ENCODE measurements around the gene TRAPPC2L. TPM values are rescaled to one million over a fixed set of nuclear protein-coding genes. Genes with fewer than 3 reads are reported as not detected.

The TRAPPC2L gene
- total and polyA plus RNA-seq, 2 donors: 49.1 to 54.1 TPM

DNA sequence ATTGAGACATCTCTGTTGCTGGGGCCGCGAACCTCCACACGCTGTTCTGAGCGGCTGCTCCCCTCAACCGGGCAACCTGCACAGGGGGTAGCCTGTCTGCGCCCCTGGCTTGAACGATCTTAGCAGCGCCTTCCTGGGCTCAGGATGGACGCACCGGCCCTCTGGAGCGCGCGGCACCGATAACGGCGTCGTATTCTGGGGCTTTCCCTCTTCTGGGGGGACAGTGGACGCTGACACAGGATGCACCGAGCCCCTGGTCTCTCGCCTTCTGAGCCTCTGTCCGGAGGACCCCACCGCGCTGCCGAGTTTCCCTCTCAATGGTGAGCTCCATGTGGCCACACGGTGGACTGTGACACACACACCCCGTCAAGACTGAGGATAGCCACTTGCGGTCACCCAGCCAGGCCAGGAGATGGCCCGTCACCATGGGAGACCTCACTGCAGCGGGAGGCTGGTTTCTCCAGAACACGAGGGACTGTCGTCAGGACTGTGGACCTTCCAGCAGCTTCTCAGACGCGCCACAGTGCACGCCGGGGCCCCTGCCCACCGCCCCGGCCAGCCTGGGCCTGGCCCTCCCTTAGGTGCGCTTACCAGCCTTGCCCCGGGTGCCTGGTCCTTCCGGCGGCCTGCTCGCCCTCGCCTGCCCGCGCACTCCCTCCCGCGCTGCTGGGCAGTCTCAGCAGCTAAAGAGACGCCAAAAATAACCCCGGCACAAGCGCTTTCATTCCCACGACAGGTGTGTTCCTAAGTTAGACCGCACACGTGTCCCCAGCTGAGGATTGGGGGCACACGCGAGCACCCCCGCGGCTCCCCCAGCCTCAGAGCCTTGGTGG is 39.5 kb downstream of the TRAPPC2L start:
- no peak for DNase-seq (ENCODE audit: low read depth in 6 of 9, low spot score in 9 of 9)
- Histone ChIP-seq H3K27me3 (ENCODE audit: control insufficient read depth in 2 of 2, insufficient read depth in 1 of 2, low read length in 1 of 2) (no peaks in the 10 kb centered on the region), H3K9me3 (ENCODE audit: control insufficient read depth in 2 of 2, insufficient read depth in 1 of 2, low read length in 1 of 2) (peaks cover 11 to 40% of the 10 kb centered on the region in 2 donors), H3K27ac (ENCODE audit: low read depth in 1 of 2, low read length in 1 of 2) (no peak overlapping the region), H3K4me3 (ENCODE audit: low read length in 2 of 2) (no peak overlapping the region), H3K36me3 (ENCODE audit: control insufficient read depth in 2 of 2, insufficient read depth in 2 of 2, low read length in 1 of 2) (peaks cover 95 to 97% of the 10 kb centered on the region in 2 donors), H3K4me1 (ENCODE audit: control insufficient read depth in 2 of 2, insufficient read depth in 2 of 2, low read length in 2 of 2) (peaks cover 0 to 3% of the 10 kb centered on the region in 2 donors)
- WGBS: 98% methylated on average over 57 of the region's 57 CpGs

DNA sequence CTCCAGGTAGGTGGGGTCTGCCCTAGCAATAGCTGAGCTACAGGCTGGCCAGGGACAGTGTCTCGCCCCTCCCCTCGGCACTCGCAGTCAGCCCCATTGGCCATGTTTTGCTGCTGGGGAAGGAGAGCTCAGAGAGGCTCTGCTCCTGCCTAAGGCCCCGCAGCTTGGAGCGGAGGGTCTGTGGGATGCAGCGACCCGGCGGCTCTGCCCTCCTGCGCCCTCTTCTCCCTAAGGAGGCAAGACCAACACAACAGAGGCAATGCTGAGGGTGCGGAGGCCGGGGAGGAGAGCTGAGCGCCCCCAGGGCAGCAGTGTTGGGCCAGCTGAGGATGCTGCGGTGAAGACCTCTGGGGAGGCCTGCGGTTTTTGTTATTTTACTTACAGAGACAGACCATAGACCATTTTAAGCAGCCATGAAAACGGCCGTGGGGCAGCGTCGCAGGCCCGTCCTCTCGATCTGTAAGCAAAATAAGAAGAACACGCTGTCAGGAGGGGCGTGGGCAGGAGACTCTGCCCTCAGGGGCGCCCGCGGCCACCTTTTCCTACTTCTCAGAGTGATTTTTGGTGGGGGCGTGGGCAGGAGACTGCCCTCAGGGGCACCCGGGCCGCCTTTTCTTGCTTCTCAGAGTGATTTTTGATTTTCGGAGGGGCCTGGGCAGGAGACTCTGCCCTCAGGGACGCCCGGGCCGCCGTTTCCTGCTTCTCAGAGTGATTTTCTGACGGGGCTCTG is 40.9 kb downstream of the TRAPPC2L start:
- Histone ChIP-seq H3K4me3 (ENCODE audit: low read length in 2 of 2) (no peak overlapping the region), H3K36me3 (ENCODE audit: control insufficient read depth in 2 of 2, insufficient read depth in 2 of 2, low read length in 1 of 2) (peaks cover 95 to 97% of the 10 kb centered on the region in 2 donors), H3K4me1 (ENCODE audit: control insufficient read depth in 2 of 2, insufficient read depth in 2 of 2, low read length in 2 of 2) (peaks cover 0 to 3% of the 10 kb centered on the region in 2 donors), H3K27ac (ENCODE audit: low read depth in 1 of 2, low read length in 1 of 2) (no peak overlapping the region), H3K27me3 (ENCODE audit: control insufficient read depth in 2 of 2, insufficient read depth in 1 of 2, low read length in 1 of 2) (no peaks in the 10 kb centered on the region), H3K9me3 (ENCODE audit: control insufficient read depth in 2 of 2, insufficient read depth in 1 of 2, low read length in 1 of 2) (peaks cover 1 to 29% of the 10 kb centered on the region in 2 donors)
- no peak for DNase-seq (ENCODE audit: low read depth in 6 of 9, low spot score in 9 of 9)
- 96% methylated on average over 34 of the region's 34 CpGs for WGBS

DNA sequence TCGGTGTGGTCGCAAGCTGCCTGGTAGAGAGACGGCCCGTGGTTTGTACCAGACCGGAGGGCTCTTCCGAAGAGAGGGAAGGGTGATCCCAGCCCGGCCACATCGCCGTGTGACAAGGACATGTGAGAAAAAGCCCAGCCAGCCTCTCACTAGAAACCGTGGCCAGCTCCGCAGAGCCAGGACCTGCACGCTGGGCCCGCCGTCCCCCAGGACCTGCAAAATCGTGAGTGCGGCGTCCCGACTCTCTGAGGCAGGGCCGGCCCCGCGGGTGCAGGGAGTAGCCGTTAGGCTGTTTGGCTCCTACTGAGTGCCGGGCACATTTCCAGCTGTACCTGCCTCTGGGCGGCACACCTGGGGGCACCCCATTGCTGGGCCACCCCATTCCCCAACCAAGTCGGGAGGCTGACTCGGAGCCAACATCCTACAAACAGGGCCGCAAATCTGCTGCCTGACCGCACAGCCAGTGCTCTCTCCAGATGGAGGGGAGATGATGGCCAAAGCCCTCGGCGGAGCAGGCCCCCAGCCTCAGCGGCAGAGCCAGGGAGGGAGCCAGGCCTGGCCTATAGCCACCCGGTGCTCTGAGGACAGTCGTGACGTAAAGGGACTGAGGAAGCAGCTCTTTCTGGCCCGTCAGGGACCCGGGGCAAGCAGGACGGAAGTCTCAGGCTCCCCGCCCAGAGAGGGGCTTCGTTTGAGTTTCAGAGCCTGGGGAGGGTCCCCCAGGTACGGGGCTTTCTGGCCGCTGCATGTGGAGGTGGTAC is 43.2 kb downstream of the TRAPPC2L start:
- WGBS: 95% methylated on average over 41 of the region's 41 CpGs
- DNase-seq (ENCODE audit: low read depth in 6 of 9, low spot score in 9 of 9): no peak
- Histone ChIP-seq H3K4me1 (ENCODE audit: control insufficient read depth in 2 of 2, insufficient read depth in 2 of 2, low read length in 2 of 2) (no peaks in the 10 kb centered on the region), H3K9me3 (ENCODE audit: control insufficient read depth in 2 of 2, insufficient read depth in 1 of 2, low read length in 1 of 2) (peaks cover 1 to 12% of the 10 kb centered on the region in 2 donors), H3K27me3 (ENCODE audit: control insufficient read depth in 2 of 2, insufficient read depth in 1 of 2, low read length in 1 of 2) (no peaks in the 10 kb centered on the region), H3K4me3 (ENCODE audit: low read length in 2 of 2) (no peak overlapping the region), H3K27ac (ENCODE audit: low read depth in 1 of 2, low read length in 1 of 2) (no peak overlapping the region), H3K36me3 (ENCODE audit: control insufficient read depth in 2 of 2, insufficient read depth in 2 of 2, low read length in 1 of 2) (peaks cover 98 to 99% of the 10 kb centered on the region in 2 donors)

DNA sequence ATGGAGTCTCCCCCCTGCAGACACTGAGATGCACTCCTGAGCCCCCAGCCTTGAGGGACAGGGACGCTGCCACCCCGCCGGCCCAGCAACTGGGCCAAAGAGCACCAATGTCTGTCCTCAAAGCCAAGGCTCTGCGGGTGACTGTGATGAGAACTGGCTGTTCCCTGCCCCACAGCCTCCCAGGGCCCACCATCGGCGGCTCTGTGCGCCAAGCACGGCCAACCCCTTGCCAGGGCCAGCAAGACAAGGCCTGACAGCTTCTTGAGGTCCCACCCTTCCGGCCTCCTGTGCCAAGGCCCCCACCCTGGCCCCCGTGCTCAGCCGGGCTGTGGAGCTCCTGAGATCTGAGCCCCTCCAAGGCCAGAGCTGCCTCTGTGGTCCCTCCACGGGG is 43.7 kb downstream of the TRAPPC2L start:
- Histone ChIP-seq H3K27me3 (ENCODE audit: control insufficient read depth in 2 of 2, insufficient read depth in 1 of 2, low read length in 1 of 2) (no peaks in the 10 kb centered on the region), H3K27ac (ENCODE audit: low read depth in 1 of 2, low read length in 1 of 2) (no peak overlapping the region), H3K4me3 (ENCODE audit: low read length in 2 of 2) (no peak overlapping the region), H3K36me3 (ENCODE audit: control insufficient read depth in 2 of 2, insufficient read depth in 2 of 2, low read length in 1 of 2) (peaks cover 95 to 96% of the 10 kb centered on the region in 2 donors), H3K4me1 (ENCODE audit: control insufficient read depth in 2 of 2, insufficient read depth in 2 of 2, low read length in 2 of 2) (peaks cover 0 to under 1% of the 10 kb centered on the region in 2 donors), H3K9me3 (ENCODE audit: control insufficient read depth in 2 of 2, insufficient read depth in 1 of 2, low read length in 1 of 2) (peaks cover 1 to 6% of the 10 kb centered on the region in 2 donors)
- DNase-seq (ENCODE audit: low read depth in 6 of 9, low spot score in 9 of 9): no peak
- WGBS: 96% methylated on average over 12 of the region's 12 CpGs

DNA sequence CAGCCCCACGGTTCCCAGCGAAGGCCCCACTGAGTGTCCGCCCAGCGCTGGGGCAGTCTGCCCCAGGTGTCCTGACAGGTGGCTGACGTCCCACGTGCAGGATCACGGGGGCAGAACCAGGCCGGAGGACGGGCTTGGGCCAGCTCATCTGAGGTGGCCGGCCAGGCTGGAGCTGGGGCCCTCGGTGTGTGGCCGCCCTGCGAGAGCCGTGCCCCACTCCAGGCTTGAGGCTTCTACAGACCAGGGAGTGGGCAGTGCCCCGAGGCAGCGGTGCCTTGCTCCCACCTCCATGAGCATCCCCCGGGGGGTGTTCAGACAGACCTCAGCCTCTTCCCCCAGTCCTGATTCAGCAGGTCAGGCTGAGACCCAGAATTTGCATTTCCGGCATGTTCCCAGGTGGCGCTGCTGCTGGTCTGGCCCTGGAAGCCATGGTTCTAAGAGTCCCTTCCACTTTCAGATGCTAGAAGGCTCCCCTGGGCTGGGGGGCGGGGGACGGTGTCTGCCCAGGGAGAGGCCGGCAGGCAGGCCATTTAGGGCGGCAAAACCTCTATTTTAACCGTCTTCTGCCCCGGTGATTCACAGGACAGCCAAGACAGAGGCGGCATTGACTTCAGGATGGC is 44.9 kb downstream of the TRAPPC2L start:
- no peak for DNase-seq (ENCODE audit: low read depth in 6 of 9, low spot score in 9 of 9)
- peaks cover 0 to 9% of the 10 kb centered on the region in 2 donors for H3K4me1 ChIP-seq (ENCODE audit: control insufficient read depth in 2 of 2, insufficient read depth in 2 of 2, low read length in 2 of 2)
- H3K27me3 ChIP-seq (ENCODE audit: control insufficient read depth in 2 of 2, insufficient read depth in 1 of 2, low read length in 1 of 2): no peaks in the 10 kb centered on the region
- H3K4me3 ChIP-seq (ENCODE audit: low read length in 2 of 2): no peak overlapping the region
- peaks cover 84 to 88% of the 10 kb centered on the region in 2 donors for H3K36me3 ChIP-seq (ENCODE audit: control insufficient read depth in 2 of 2, insufficient read depth in 2 of 2, low read length in 1 of 2)
- 94% methylated on average over 26 of the region's 26 CpGs for WGBS
- peaks cover 0 to 4% of the 10 kb centered on the region in 2 donors for H3K9me3 ChIP-seq (ENCODE audit: control insufficient read depth in 2 of 2, insufficient read depth in 1 of 2, low read length in 1 of 2)
- H3K27ac ChIP-seq (ENCODE audit: low read depth in 1 of 2, low read length in 1 of 2): no peak overlapping the region

DNA sequence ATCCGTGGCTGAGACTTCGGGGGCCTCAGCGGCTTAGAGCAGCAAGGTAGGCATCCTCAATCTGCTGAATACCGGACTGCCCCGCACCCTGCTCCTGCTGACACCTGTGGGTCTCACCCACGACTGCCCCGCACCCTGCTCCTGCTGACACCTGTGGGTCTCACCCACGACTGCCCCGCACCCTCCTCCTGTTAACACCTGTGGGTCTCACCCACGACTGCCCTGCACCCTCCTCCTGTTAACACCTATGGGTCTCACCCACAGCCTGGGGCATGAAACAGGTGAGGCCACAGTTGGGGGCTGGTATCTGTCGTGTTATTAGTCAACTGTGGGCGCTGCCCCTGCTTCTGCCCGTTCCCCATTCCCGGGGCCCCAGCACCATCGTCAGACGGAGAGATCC is 45.8 kb downstream of the TRAPPC2L start:
- WGBS: 93% methylated on average over 16 of the region's 16 CpGs
- Histone ChIP-seq H3K27ac (ENCODE audit: low read depth in 1 of 2, low read length in 1 of 2) (no peak overlapping the region), H3K4me3 (ENCODE audit: low read length in 2 of 2) (no peak overlapping the region), H3K36me3 (ENCODE audit: control insufficient read depth in 2 of 2, insufficient read depth in 2 of 2, low read length in 1 of 2) (peaks cover 79 to 82% of the 10 kb centered on the region in 2 donors), H3K9me3 (ENCODE audit: control insufficient read depth in 2 of 2, insufficient read depth in 1 of 2, low read length in 1 of 2) (peaks cover 0 to 4% of the 10 kb centered on the region in 2 donors), H3K4me1 (ENCODE audit: control insufficient read depth in 2 of 2, insufficient read depth in 2 of 2, low read length in 2 of 2) (peaks cover 0 to 13% of the 10 kb centered on the region in 2 donors), H3K27me3 (ENCODE audit: control insufficient read depth in 2 of 2, insufficient read depth in 1 of 2, low read length in 1 of 2) (no peaks in the 10 kb centered on the region)
- DNase-seq (ENCODE audit: low read depth in 6 of 9, low spot score in 9 of 9): no peak

DNA sequence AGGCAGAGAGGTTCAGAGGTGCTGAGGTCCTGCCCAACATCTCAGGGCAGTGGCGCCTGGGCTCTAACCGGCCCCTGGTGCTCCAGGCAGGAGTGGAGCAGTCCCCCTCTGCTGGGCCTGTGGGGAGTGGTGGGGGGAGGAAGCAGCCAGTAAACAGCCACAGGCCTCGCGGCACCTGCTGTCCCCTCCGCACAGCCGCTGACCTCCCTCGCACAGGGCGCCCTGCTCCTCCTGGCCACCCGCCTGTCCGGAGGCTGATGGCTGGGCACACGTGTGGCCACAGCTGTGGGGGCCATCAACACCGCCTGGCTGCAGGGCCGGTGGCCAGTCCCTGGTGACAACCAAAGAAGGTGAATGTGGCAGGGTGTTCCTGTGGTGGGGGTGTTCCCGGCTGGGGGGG is 46.3 kb downstream of the TRAPPC2L start:
- no peak for DNase-seq (ENCODE audit: low read depth in 6 of 9, low spot score in 9 of 9)
- Histone ChIP-seq H3K9me3 (ENCODE audit: control insufficient read depth in 2 of 2, insufficient read depth in 1 of 2, low read length in 1 of 2) (peaks cover 0 to 4% of the 10 kb centered on the region in 2 donors), H3K4me3 (ENCODE audit: low read length in 2 of 2) (no peak overlapping the region), H3K27me3 (ENCODE audit: control insufficient read depth in 2 of 2, insufficient read depth in 1 of 2, low read length in 1 of 2) (no peaks in the 10 kb centered on the region), H3K27ac (ENCODE audit: low read depth in 1 of 2, low read length in 1 of 2) (no peak overlapping the region), H3K4me1 (ENCODE audit: control insufficient read depth in 2 of 2, insufficient read depth in 2 of 2, low read length in 2 of 2) (peaks cover 0 to 14% of the 10 kb centered on the region in 2 donors), H3K36me3 (ENCODE audit: control insufficient read depth in 2 of 2, insufficient read depth in 2 of 2, low read length in 1 of 2) (peaks cover 74 to 81% of the 10 kb centered on the region in 2 donors)
- WGBS: 94% methylated on average over 14 of the region's 14 CpGs

DNA sequence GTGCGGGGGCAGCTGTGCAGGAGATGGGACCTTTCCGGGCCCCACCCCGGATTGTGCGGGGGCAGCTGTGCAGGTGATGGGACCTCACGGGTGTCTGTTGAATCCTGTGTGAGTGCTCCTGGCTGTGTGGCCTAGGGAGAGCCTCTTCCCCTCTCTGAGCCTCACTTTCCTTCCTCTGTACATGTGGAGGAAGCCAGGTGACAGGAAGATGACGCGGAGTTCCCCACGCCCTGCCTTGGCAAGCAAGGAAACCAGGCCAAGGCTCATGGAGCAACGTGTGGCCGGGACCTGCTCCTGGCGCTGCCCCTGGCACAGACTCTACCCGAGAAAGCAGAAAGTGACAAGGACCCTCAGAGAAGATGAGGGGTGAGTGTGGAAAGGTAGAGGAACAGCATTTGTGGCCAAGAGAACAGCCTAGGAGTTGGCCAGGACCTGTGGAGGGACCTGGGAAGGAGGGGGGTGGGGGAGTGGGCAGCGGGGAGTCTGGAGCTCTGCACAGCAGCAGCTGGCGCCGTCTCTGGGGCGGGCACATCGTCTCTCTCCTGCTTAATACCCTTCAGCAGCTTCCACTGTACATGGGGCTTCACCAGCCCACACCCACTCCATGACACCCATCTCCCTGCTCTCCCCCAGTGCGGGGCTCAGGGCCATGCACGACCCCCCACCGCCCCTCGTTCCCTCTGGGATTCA is 47.9 kb downstream of the TRAPPC2L start:
- no peak for DNase-seq (ENCODE audit: low read depth in 6 of 9, low spot score in 9 of 9)
- H3K4me1 ChIP-seq (ENCODE audit: control insufficient read depth in 2 of 2, insufficient read depth in 2 of 2, low read length in 2 of 2): peaks cover 0 to 18% of the 10 kb centered on the region in 2 donors
- no peaks in the 10 kb centered on the region for H3K27me3 ChIP-seq (ENCODE audit: control insufficient read depth in 2 of 2, insufficient read depth in 1 of 2, low read length in 1 of 2)
- no peak overlapping the region for H3K27ac ChIP-seq (ENCODE audit: low read depth in 1 of 2, low read length in 1 of 2)
- peaks cover 73 to 81% of the 10 kb centered on the region in 2 donors for H3K36me3 ChIP-seq (ENCODE audit: control insufficient read depth in 2 of 2, insufficient read depth in 2 of 2, low read length in 1 of 2)
- H3K9me3 ChIP-seq (ENCODE audit: control insufficient read depth in 2 of 2, insufficient read depth in 1 of 2, low read length in 1 of 2): peaks cover 0 to 4% of the 10 kb centered on the region in 2 donors
- WGBS: 96% methylated on average over 21 of the region's 21 CpGs
- H3K4me3 ChIP-seq (ENCODE audit: low read length in 2 of 2): no peak overlapping the region

Measured in thymus (tissue), 11 donors.